VCaP (cell line): Measurements from ENCODE around the gene C22orf23.

Experiments
- H3K27ac ChIP-seq: fragments of 450-650 bp; 2 replicates; pipeline ENCODE4 v1.5.1; 2017
- CTCF ChIP-seq: fragments of 450-650 bp; conservative IDR thresholded peaks from 2 replicates; pipeline ENCODE4 v1.5.1; 2017; ENCODE audit warnings: mild to moderate bottlenecking, moderate library complexity

The C22orf23 gene

GRCh38 chr22:37931893-37932389 is 21.5 kb downstream of the C22orf23 start:
- no peak for TF ChIP-seq CTCF

GRCh38 chr22:37930952-37931440 is 22.4 kb downstream of the C22orf23 start:
- H3K27ac ChIP-seq, result no peak overlapping the region
- 0 out of 2 replicates have a peak, but pooled peaks have one; percentile 15 for TF ChIP-seq CTCF

More at GRCh38 chr22:37931893-37932389, 21.5 kb downstream of the C22orf23 start:
- no peak overlapping the region for H3K27ac ChIP-seq

- peak; percentile 54; the same call in 1 of the 2 replicates for TF ChIP-seq CTCF
- H3K27ac ChIP-seq, result no peak overlapping the region
Measured at GRCh38 chr22:37930270-37930951, 23.0 kb downstream of the C22orf23 start.

GRCh38 chr22:37929390-37929789 is 24.0 kb downstream of the C22orf23 start:
- H3K27ac ChIP-seq, result no peak overlapping the region
- TF ChIP-seq CTCF, result no peak

- H3K27ac ChIP-seq, result no peak overlapping the region
- TF ChIP-seq CTCF, result no peak
Measured at GRCh38 chr22:37927637-37927936, 25.8 kb downstream of the C22orf23 start.

- H3K27ac ChIP-seq, result no peak overlapping the region
- no peak for TF ChIP-seq CTCF
Measured at GRCh38 chr22:37926771-37927636, 26.4 kb downstream of the C22orf23 start.

- H3K27ac ChIP-seq, result no peak overlapping the region
- no peak for TF ChIP-seq CTCF
Measured at GRCh38 chr22:37926358-37926757, 27.0 kb downstream of the C22orf23 start.
